ENCODE data around the gene KLRC3. TPM values are rescaled to one million over a fixed set of nuclear protein-coding genes. Genes with fewer than 3 reads are reported as not detected.

The KLRC3 gene
- total RNA-seq, 6 donors from 2014 or later = 1.1 TPM; not detected in 5

GRCh38 chr12:10406725-10407124 lies 13.7 kb downstream of the KLRC3 start:
- no peaks in the 10 kb centered on the region for H3K27me3 ChIP-seq
- 53 to 64% methylated on average over 4 of the region's 4 CpGs for WGBS, 2 donors
- H3K9me3 ChIP-seq = no peaks in the 10 kb centered on the region
- H3K4me1 ChIP-seq = no peaks in the 10 kb centered on the region
- H3K4me3 ChIP-seq = no peak overlapping the region
- no peak overlapping the region for H3K27ac ChIP-seq
- TF ChIP-seq POLR2AphosphoS5 (IDR thresholded peaks at IDR 0.05) (no peak), EP300 (IDR thresholded peaks at IDR 0.05) (no peak), POLR2A (IDR thresholded peaks at IDR 0.05) (no peak), CTCF (IDR thresholded peaks at IDR 0.05) (no peak)
- DNase-seq = peak in 1 of 2 donors; percentile 23
- no peaks in the 10 kb centered on the region for H3K36me3 ChIP-seq
- ATAC-seq (ENCODE audit: low FRiP score in 2 of 2) = peak in 1 of 2 donors; percentile 70

- DNase-seq (no peak), ATAC-seq (ENCODE audit: low FRiP score in 2 of 2) (no peak)
- no peak overlapping the region for H3K27ac ChIP-seq
- no peaks in the 10 kb centered on the region for H3K4me1 ChIP-seq
- no peaks in the 10 kb centered on the region for H3K27me3 ChIP-seq
- H3K4me3 ChIP-seq = no peak overlapping the region
- H3K36me3 ChIP-seq = no peaks in the 10 kb centered on the region
- no peak for TF ChIP-seq POLR2AphosphoS5 (IDR thresholded peaks at IDR 0.05)
- no peak for TF ChIP-seq CTCF (IDR thresholded peaks at IDR 0.05)
- no peak for TF ChIP-seq POLR2A (IDR thresholded peaks at IDR 0.05)
- no peak for TF ChIP-seq EP300 (IDR thresholded peaks at IDR 0.05)
- WGBS, 2 donors = 90% methylated on average over 5 of the region's 5 CpGs
- H3K9me3 ChIP-seq = no peaks in the 10 kb centered on the region
Observed at GRCh38 chr12:10405294-10405693, 15.1 kb downstream of the KLRC3 start.

GRCh38 chr12:10404798-10405197 lies 15.6 kb downstream of the KLRC3 start:
- ATAC-seq (ENCODE audit: low FRiP score in 2 of 2) (no peak), DNase-seq (no peak)
- H3K9me3 ChIP-seq = no peaks in the 10 kb centered on the region
- no peak for TF ChIP-seq EP300 (IDR thresholded peaks at IDR 0.05)
- no peak for TF ChIP-seq POLR2AphosphoS5 (IDR thresholded peaks at IDR 0.05)
- no peak for TF ChIP-seq CTCF (IDR thresholded peaks at IDR 0.05)
- TF ChIP-seq POLR2A (IDR thresholded peaks at IDR 0.05) = no peak
- H3K27me3 ChIP-seq = no peaks in the 10 kb centered on the region
- H3K27ac ChIP-seq = no peak overlapping the region
- H3K4me1 ChIP-seq = no peaks in the 10 kb centered on the region
- no peaks in the 10 kb centered on the region for H3K36me3 ChIP-seq
- no peak overlapping the region for H3K4me3 ChIP-seq

- Histone ChIP-seq H3K36me3 (no peaks in the 10 kb centered on the region), H3K4me3 (no peak overlapping the region), H3K9me3 (no peaks in the 10 kb centered on the region), H3K4me1 (peaks cover 0 to 3% (median under 1%) of the 10 kb centered on the region in 4 donors), H3K27ac (no peak overlapping the region), H3K27me3 (no peaks in the 10 kb centered on the region)
- DNase-seq = no peak
- no peak for ATAC-seq (ENCODE audit: low FRiP score in 2 of 2)
- TF ChIP-seq POLR2A (IDR thresholded peaks at IDR 0.05) (no peak), EP300 (IDR thresholded peaks at IDR 0.05) (no peak), POLR2AphosphoS5 (IDR thresholded peaks at IDR 0.05) (no peak), CTCF (IDR thresholded peaks at IDR 0.05) (no peak)
Observed at GRCh38 chr12:10400829-10401228, 19.6 kb downstream of the KLRC3 start.

GRCh38 chr12:10398168-10398567 lies 22.2 kb downstream of the KLRC3 start:
- Histone ChIP-seq H3K36me3 (no peaks in the 10 kb centered on the region), H3K27me3 (no peaks in the 10 kb centered on the region), H3K4me3 (no peak overlapping the region), H3K9me3 (no peaks in the 10 kb centered on the region), H3K27ac (no peak overlapping the region), H3K4me1 (peaks cover 0 to 10% (median 6%) of the 10 kb centered on the region in 4 donors)
- TF ChIP-seq EP300 (IDR thresholded peaks at IDR 0.05) = no peak
- no peak for TF ChIP-seq CTCF (IDR thresholded peaks at IDR 0.05)
- TF ChIP-seq POLR2A (IDR thresholded peaks at IDR 0.05) = no peak
- no peak for TF ChIP-seq POLR2AphosphoS5 (IDR thresholded peaks at IDR 0.05)
- ATAC-seq (ENCODE audit: low FRiP score in 2 of 2) = no peak
- no peak for DNase-seq
- WGBS, 2 donors = 72 to 91% methylated on average over 2 of the region's 2 CpGs
